ENCODE results near the gene PTCH1. TPM values are rescaled to one million over a fixed set of nuclear protein-coding genes. Genes with fewer than 3 reads are reported as not detected.
A peak's percentile ranks its signal among the peaks of the same experiment; 100 is the strongest.

The PTCH1 gene
- polyA plus RNA-seq, 1 of the 3 experiments (the other 2 are of a cell fraction) = 3.3 TPM

DNA sequence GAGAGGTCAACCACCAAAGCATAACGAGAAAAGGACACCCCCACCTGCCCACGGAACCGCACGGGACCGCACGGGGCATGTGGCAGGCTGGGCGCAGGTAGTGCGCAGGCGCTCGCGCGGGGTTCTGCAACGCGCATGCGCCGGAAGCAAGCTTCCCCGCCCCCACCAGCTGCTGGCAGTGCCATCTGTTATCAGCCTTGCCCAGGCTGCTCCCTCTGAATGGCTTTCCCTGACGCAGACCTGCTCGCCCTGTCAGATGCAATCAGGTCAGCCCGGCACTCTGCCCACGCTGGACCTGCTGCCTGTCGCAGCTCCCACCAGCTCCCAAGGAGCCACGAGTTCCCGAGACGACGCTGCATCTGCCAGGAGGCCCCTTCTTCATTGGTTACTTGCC, 22.8 kb downstream of the PTCH1 start (continued):
- TF ChIP-seq RXRA (IDR thresholded peaks at IDR 0.05; ENCODE audit: borderline replicate concordance, low read depth) (no peak), NFIC (IDR thresholded peaks at IDR 0.05; ENCODE audit: borderline replicate concordance) (no peak), SIN3A (IDR thresholded peaks at IDR 0.05; ENCODE audit: borderline replicate concordance, low read depth, low read length) (0 out of 2 replicates have a peak, but pooled peaks have one; percentile 29), CHD2 (IDR thresholded peaks at IDR 0.05; ENCODE audit: low read length, partially characterized antibody) (peak; percentile 94), MEF2A (IDR thresholded peaks at IDR 0.05; ENCODE audit: borderline replicate concordance, low read depth) (no peak), EZH2phosphoT487 (IDR thresholded peaks at IDR 0.05; ENCODE audit: borderline replicate concordance, low read depth) (no peak), EP300 (IDR thresholded peaks at IDR 0.05; ENCODE audit: borderline replicate concordance in 1 of 2, low read depth in 1 of 2, low read length in 1 of 2) (peak in 1 of 2 experiments; percentile 77; a peak in 2 of 4 replicates), SMC3 (IDR thresholded peaks at IDR 0.05; ENCODE audit: low read depth, low read length) (peak; percentile 8; the same call in 1 of the 2 replicates), FOXJ3 (CRISPR knock-in tag; IDR thresholded peaks at IDR 0.05) (no peak), TEAD4 (IDR thresholded peaks at IDR 0.05; ENCODE audit: borderline replicate concordance, insufficient read depth) (no peak)

DNA sequence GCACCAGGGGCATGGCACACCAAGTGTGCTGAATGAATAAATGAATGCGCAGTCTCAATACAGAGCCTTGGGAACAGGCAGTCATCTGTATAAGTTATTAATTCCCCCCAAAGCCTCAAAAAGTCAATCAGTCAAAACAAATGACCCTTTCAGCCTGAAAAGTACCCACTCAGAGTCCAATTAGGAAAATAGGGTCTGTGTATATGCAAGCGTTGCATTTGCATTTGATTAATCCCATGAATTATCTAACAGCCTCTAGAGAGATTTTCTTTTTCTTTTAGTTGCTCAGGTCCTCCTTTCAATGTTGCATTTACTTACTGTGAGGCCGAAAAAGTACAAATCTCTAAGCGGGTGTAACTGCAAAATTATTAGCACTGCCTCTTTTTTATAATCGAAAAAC, 23.4 kb downstream of the PTCH1 start:
- H4K20me1 ChIP-seq (ENCODE audit: insufficient read depth) = no peaks in the 10 kb centered on the region
- H3K9me2 ChIP-seq = no peaks in the 10 kb centered on the region
- peak overlapping the region; percentile 80 for H3K4me2 ChIP-seq
- ChIA-PET CTCF (no interaction called here), POLR2A (interaction anchor here (0.6 to 2.5 kb wide), 5 partner anchors 13 to 587 kb away, joined by 3 to 11 read pairs (median 7); no protein-coding TSS in a partner anchor)
- H3K9ac ChIP-seq = no peak overlapping the region
- peaks cover 23 to 38% of the 10 kb centered on the region in 2 experiments; a peak in 3 of 4 replicates for H3K4me1 ChIP-seq (ENCODE audit: control insufficient read depth in 1 of 2, insufficient read depth in 2 of 2, low read depth in 1 of 2, low read length in 1 of 2)
- 80% methylated on average over 5 of the region's 5 CpGs for WGBS (ENCODE audit: low lambda C conversion rate)
- H3F3A ChIP-seq (replicated peaks; ENCODE audit: insufficient read depth) = peaks cover 7% of the 10 kb centered on the region
- H3K4me3 ChIP-seq (ENCODE audit: low read depth in 2 of 2, low read length in 1 of 2) = peak overlapping the region; percentile 48 to 57; a peak in 3 of 4 replicates
- H3K27ac ChIP-seq (ENCODE audit: low read depth in 2 of 2, low read length in 1 of 2) = peak overlapping the region in 1 of 2 experiments; percentile 96; a peak in 2 of 4 replicates
- peak overlapping the region; percentile 77 for H2AFZ ChIP-seq (ENCODE audit: low read depth)
- no peaks in the 10 kb centered on the region for H3K27me3 ChIP-seq (ENCODE audit: insufficient read depth)
- TF ChIP-seq JUND (IDR thresholded peaks at IDR 0.05) (no peak), EP300 (IDR thresholded peaks at IDR 0.05; ENCODE audit: borderline replicate concordance in 1 of 2, low read depth in 1 of 2, low read length in 1 of 2) (no peak), SMC3 (IDR thresholded peaks at IDR 0.05; ENCODE audit: low read depth, low read length) (no peak), ELF1 (IDR thresholded peaks at IDR 0.05) (no peak), EZH2phosphoT487 (IDR thresholded peaks at IDR 0.05; ENCODE audit: borderline replicate concordance, low read depth) (no peak), FOXM1 (IDR thresholded peaks at IDR 0.05; ENCODE audit: low read depth) (no peak), CHD2 (IDR thresholded peaks at IDR 0.05; ENCODE audit: low read length, partially characterized antibody) (no peak), TCF12 (IDR thresholded peaks at IDR 0.05) (no peak), PBX3 (IDR thresholded peaks at IDR 0.05) (no peak), USF1 (IDR thresholded peaks at IDR 0.05; ENCODE audit: borderline replicate concordance, low read depth) (no peak), RAD21 (IDR thresholded peaks at IDR 0.05; ENCODE audit: low read length) (no peak), FOXJ3 (CRISPR knock-in tag; IDR thresholded peaks at IDR 0.05) (no peak), ZBTB33 (IDR thresholded peaks at IDR 0.05; ENCODE audit: borderline replicate concordance, low read depth) (no peak), RFX5 (IDR thresholded peaks at IDR 0.05; ENCODE audit: low read length) (no peak), MXI1 (IDR thresholded peaks at IDR 0.05; ENCODE audit: low read depth, low read length) (no peak)
- TF ChIP-seq, protein P1, sequence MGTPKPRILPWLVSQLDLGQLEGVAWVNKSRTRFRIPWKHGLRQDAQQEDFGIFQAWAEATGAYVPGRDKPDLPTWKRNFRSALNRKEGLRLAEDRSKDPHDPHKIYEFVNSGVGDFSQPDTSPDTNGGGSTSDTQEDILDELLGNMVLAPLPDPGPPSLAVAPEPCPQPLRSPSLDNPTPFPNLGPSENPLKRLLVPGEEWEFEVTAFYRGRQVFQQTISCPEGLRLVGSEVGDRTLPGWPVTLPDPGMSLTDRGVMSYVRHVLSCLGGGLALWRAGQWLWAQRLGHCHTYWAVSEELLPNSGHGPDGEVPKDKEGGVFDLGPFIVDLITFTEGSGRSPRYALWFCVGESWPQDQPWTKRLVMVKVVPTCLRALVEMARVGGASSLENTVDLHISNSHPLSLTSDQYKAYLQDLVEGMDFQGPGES (IDR thresholded peaks at IDR 0.05; ENCODE audit: low read depth, low read length) = no peak
- TF ChIP-seq, protein P2, sequence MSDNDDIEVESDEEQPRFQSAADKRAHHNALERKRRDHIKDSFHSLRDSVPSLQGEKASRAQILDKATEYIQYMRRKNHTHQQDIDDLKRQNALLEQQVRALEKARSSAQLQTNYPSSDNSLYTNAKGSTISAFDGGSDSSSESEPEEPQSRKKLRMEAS (IDR thresholded peaks at IDR 0.05; ENCODE audit: low read depth) = no peak
- no peaks in the 10 kb centered on the region for H3K36me3 ChIP-seq (replicated peaks in 1 of 2; ENCODE audit: control insufficient read depth in 1 of 2, insufficient read depth in 2 of 2, low read length in 1 of 2)
- no peaks in the 10 kb centered on the region for H3K9me3 ChIP-seq
- no peak for DNase-seq
- H3K79me2 ChIP-seq (ENCODE audit: insufficient read depth) = no peaks in the 10 kb centered on the region
